A673 (cell line): ENCODE measurements around the gene TOR1B.

Source experiments
- CTCF ChIP-seq: fragments of 300-800, 200-600 bp; sonication (generic); conservative IDR thresholded peaks from 2 replicates; pipeline ENCODE4 v1.5.1; 2017; ENCODE audit warnings: low read depth, mild to moderate bottlenecking, antibody characterized with exemption, low read length, moderate library complexity, mixed read lengths
- EZH2 ChIP-seq: fragments of 200-600 bp; sonication (generic); IDR thresholded peaks from 2 replicates; pipeline ENCODE4 v1.6.1; 2017; ENCODE audit warnings: borderline replicate concordance, low read depth, mild to moderate bottlenecking, mixed read lengths, antibody characterized with exemption, low read length; ENCODE audit not compliant: poor library complexity, severe bottlenecking

GRCh38 chr9:129781131-129781530, 21.9 kb upstream of the TOR1B start:
- TF ChIP-seq CTCF = no peak
- no peak for TF ChIP-seq EZH2
